WERI-Rb-1 (cell line): ENCODE measurements around the gene LRP2BP.

Source experiments
- DNase-seq: peaks from one replicate; pipeline ENCODE4 v3.0.0-alpha.2; 2020
- H3K27ac ChIP-seq: fragments of 250-450 bp; sonication (Bioruptor Pico); 2 replicates; pipeline ENCODE4 v1.5.1; 2020; ENCODE audit warnings: mild to moderate bottlenecking, moderate library complexity
- H3K27me3 ChIP-seq: fragments of 250-450 bp; sonication (Bioruptor Pico); 2 replicates; pipeline ENCODE4 v1.5.1; 2021; ENCODE audit warnings: mild to moderate bottlenecking, low read depth, moderate library complexity; ENCODE audit not compliant: insufficient read depth, severe bottlenecking
- H3K36me3 ChIP-seq: fragments of 250-450 bp; sonication (Bioruptor Pico); 2 replicates; pipeline ENCODE4 v1.5.1; 2020; ENCODE audit warnings: mild to moderate bottlenecking, moderate library complexity
- H3K4me3 ChIP-seq: 2 replicates; pipeline ENCODE4 v1.5.1; 2011; ENCODE audit warnings: low read depth, mild to moderate bottlenecking, control low read depth, low read length
- H3K9me3 ChIP-seq: fragments of 250-450 bp; sonication (Bioruptor Pico); 2 replicates; pipeline ENCODE4 v1.5.1; 2021; ENCODE audit warnings: mild to moderate bottlenecking, moderate library complexity; ENCODE audit not compliant: severe bottlenecking
- TF ChIP-seq, protein P1 (sequence below): IDR thresholded peaks from 2 replicates; pipeline ENCODE4 v1.5.1; 2011; ENCODE audit warnings: low read depth, mild to moderate bottlenecking, control low read depth, inconsistent platforms, low read length

Gene LRP2BP

DNA sequence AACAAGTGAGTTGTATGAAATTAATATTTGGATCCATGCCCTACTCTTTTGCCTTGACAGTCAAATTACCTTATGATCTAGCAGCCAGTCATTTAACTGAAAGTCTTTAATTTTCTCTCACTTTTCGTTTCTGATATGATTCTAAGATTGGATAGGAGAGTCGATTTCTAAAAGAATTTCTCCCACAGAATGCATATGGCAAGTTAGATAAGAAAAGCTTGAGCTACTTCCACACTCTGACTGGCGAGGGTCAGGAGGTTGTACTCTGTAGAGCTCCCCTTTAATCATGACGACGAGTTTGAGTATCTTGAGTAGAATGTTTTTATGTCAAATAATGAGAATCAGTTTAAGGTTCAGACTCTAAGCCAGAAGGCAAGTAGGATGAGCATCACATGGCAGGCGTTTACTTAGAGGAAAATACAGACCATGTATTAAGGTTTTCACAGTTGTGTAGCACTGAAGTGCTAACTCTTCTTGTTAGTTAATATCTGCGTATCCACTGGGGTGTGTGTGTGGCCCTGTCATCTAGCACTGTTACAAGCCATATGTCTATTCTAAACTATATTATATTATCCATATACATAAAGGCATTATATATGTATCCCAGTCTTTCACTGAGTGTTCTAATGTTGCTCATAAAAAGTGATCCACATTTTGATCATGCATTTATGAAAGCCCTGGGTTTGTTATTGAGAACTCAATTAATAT, 37.8 kb downstream of the LRP2BP start:
- DNase-seq, result no peak
- H3K27ac ChIP-seq, result no peak overlapping the region
- H3K36me3 ChIP-seq, result no peaks in the 10 kb centered on the region
- H3K27me3 ChIP-seq, result no peaks in the 10 kb centered on the region
- TF ChIP-seq, protein P1, sequence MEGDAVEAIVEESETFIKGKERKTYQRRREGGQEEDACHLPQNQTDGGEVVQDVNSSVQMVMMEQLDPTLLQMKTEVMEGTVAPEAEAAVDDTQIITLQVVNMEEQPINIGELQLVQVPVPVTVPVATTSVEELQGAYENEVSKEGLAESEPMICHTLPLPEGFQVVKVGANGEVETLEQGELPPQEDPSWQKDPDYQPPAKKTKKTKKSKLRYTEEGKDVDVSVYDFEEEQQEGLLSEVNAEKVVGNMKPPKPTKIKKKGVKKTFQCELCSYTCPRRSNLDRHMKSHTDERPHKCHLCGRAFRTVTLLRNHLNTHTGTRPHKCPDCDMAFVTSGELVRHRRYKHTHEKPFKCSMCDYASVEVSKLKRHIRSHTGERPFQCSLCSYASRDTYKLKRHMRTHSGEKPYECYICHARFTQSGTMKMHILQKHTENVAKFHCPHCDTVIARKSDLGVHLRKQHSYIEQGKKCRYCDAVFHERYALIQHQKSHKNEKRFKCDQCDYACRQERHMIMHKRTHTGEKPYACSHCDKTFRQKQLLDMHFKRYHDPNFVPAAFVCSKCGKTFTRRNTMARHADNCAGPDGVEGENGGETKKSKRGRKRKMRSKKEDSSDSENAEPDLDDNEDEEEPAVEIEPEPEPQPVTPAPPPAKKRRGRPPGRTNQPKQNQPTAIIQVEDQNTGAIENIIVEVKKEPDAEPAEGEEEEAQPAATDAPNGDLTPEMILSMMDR, result no peak
- H3K9me3 ChIP-seq, result no peaks in the 10 kb centered on the region
- H3K4me3 ChIP-seq, result no peak overlapping the region

DNA sequence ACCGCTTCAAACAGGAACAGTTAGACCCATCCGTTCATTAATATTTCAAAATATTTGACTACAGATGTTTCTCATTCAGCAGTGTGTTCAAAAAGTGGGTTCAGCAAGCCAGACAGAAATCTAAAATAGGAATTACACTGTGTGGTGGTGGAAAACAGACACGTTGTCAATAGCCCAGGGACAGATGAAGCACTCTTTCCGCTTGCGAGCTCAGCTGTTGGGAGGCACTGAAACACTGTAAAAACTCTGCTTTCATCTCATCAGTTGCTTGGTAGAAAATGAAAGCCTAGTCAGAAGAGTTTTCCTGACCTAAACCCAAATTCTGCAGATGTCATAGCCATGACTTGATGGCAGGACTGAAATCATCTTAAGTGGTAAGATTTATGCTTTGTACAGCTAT, 38.5 kb downstream of the LRP2BP start:
- no peak for DNase-seq
- no peaks in the 10 kb centered on the region for H3K36me3 ChIP-seq
- TF ChIP-seq, protein P1, result no peak
- no peaks in the 10 kb centered on the region for H3K9me3 ChIP-seq
- no peaks in the 10 kb centered on the region for H3K27me3 ChIP-seq
- H3K4me3 ChIP-seq, result no peak overlapping the region
- H3K27ac ChIP-seq, result no peak overlapping the region

DNA sequence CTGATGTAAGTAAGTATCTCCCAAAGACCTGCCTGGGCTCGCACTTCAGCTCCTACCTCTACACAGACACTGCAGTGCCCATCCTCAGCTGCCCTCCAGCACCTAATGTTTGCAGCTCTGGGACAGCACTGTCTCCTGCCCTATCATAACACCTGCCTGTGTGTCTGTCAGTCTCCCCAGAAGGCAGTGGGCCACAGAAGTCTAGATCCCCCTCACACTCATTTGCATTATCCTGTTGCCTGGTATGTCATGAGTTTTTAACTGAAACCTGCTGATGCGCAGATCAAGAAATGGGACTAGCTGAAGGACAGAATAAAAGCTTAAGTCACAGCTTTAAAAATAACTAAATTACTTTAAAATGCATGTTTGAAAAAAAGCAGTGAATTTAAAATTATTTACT, 43.0 kb downstream of the LRP2BP start:
- Histone ChIP-seq H3K36me3 (no peaks in the 10 kb centered on the region; the same call in 1 of the 2 replicates), H3K9me3 (no peaks in the 10 kb centered on the region), H3K27me3 (no peaks in the 10 kb centered on the region), H3K4me3 (no peak overlapping the region), H3K27ac (no peak overlapping the region)
- TF ChIP-seq, protein P1, result no peak
- no peak for DNase-seq

DNA sequence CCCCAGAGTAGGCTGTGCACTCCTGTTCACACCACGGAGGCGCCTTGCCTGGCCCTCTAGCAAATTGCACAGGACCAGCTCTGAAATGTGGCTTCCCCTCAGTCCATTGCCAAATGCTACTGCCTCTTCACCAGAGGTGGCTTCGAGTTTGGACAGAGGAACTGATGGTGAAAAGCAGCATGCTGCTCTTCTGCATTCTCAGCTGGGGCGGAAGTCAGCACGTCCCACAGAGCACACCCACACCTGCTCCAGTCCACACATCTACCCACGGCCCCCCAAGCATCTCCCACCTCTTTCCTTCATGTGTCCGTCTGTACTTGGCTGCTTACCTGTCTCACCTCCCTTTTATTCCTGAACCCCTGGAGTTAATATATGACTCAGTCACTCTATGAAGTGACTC, 43.5 kb downstream of the LRP2BP start:
- Histone ChIP-seq H3K27ac (no peak overlapping the region), H3K9me3 (no peaks in the 10 kb centered on the region), H3K27me3 (no peaks in the 10 kb centered on the region), H3K36me3 (no peaks in the 10 kb centered on the region; the same call in 1 of the 2 replicates), H3K4me3 (peak overlapping the region; percentile 16)
- TF ChIP-seq, protein P1, result no peak
- no peak for DNase-seq

DNA sequence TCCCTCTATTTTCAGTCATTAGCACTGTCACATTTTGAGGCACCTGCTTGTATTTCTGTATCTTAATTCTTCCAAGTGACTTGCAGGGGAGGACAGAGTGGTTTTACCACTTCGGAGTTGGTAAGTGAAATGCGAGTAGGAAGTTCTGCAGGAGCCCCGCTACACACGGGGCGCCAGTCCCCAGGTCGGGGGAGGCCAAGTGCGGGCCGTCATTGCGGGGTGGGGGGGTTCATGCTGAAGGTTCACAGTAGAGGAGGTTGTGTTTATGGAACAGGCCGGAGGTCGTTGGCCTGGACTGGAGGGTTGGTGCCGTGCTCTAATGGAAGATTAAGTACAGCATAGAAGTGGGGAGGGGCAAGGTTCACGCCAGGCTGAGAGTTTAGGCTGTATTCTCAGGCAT, 44.0 kb downstream of the LRP2BP start:
- no peaks in the 10 kb centered on the region; the same call in 1 of the 2 replicates for H3K36me3 ChIP-seq
- peak; percentile 58 for DNase-seq
- H3K27me3 ChIP-seq, result no peaks in the 10 kb centered on the region
- TF ChIP-seq, protein P1, result no peak
- H3K9me3 ChIP-seq, result no peaks in the 10 kb centered on the region
- no peak overlapping the region for H3K27ac ChIP-seq
- peak overlapping the region; percentile 16 for H3K4me3 ChIP-seq
